WTC11 (cell line): ENCODE measurements around the gene UGT1A5. TPM values are rescaled to one million over a fixed set of nuclear protein-coding genes. Genes with fewer than 3 reads are reported as not detected.

Experiments used
- ATAC-seq: fragments of 200-7000 bp; cut with Tn5 transposase; 2 replicates; pipeline ENCODE4 v1.10.0; 2021; ENCODE audit warnings: mild to moderate bottlenecking, moderate library complexity
- CTCF ChIA-PET: fragments of 300-600 bp; sonication (Branson Sonifier 250); formaldehyde crosslinking; loops from one replicate; lab custom pipeline; 2021; ENCODE audit warnings: antibody characterized with exemption; lab: Charles Lee
- POLR2A ChIA-PET: fragments of 350-600 bp; sonication (Branson Sonifier 250); formaldehyde crosslinking; loops from one replicate; lab custom pipeline; 2021; ENCODE audit warnings: antibody characterized with exemption; lab: Charles Lee
- DNase-seq: peaks from one replicate; pipeline ENCODE4 v3.0.0; 2021; ENCODE audit warnings: low spot score
- H3K27ac Mint-ChIP-seq: 2 replicates; pipeline ENCODE4 v1.8.0; 2021; ENCODE audit warnings: mixed read lengths
- H3K27me3 Mint-ChIP-seq: 2 replicates; pipeline ENCODE4 v1.8.0; 2021; ENCODE audit warnings: low read depth, mild to moderate bottlenecking, moderate library complexity, mixed read lengths
- H3K36me3 Mint-ChIP-seq: 2 replicates; pipeline ENCODE4 v1.8.0; 2021; ENCODE audit warnings: mixed read lengths
- H3K4me1 Mint-ChIP-seq: 2 replicates; pipeline ENCODE4 v1.8.0; 2022; ENCODE audit warnings: mixed read lengths
- H3K4me3 Mint-ChIP-seq: 2 replicates; pipeline ENCODE4 v1.8.0; 2021; ENCODE audit warnings: mild to moderate bottlenecking, moderate library complexity, mixed read lengths
- H3K9me3 Mint-ChIP-seq: 2 replicates; pipeline ENCODE4 v1.8.0; 2021; ENCODE audit warnings: mixed read lengths
- AFF4 ChIP-seq: sonication (generic); formaldehyde crosslinking; IDR thresholded peaks from 2 replicates; pipeline ENCODE4 v1.8.1; 2023; ENCODE audit warnings: mild to moderate bottlenecking, missing genetic modification reagents, borderline replicate concordance
- AR ChIP-seq: fragments of 250-450 bp; sonication (Bioruptor Pico); IDR thresholded peaks from 2 replicates; pipeline ENCODE4 v1.9.0; 2021; ENCODE audit warnings: mild to moderate bottlenecking
- ATF6 ChIP-seq: sonication (generic); formaldehyde crosslinking; IDR thresholded peaks from 2 replicates; pipeline ENCODE4 v1.8.1; 2023; ENCODE audit warnings: mild to moderate bottlenecking, missing genetic modification reagents
- CDX4 ChIP-seq: fragments of 250-450 bp; sonication (Bioruptor Pico); IDR thresholded peaks from 2 replicates; pipeline ENCODE4 v1.9.0; 2021; ENCODE audit warnings: moderate library complexity, mild to moderate bottlenecking, inconsistent platforms, borderline replicate concordance
- E2F5 ChIP-seq: sonication (generic); formaldehyde crosslinking; IDR thresholded peaks from 2 replicates; pipeline ENCODE4 v1.8.1; 2022; ENCODE audit warnings: mild to moderate bottlenecking, moderate library complexity, missing genetic modification reagents
- EMX1 ChIP-seq: fragments of 250-450 bp; sonication (Bioruptor Pico); IDR thresholded peaks from 2 replicates; pipeline ENCODE4 v1.8.0; 2021; ENCODE audit warnings: mild to moderate bottlenecking
- ERG ChIP-seq: fragments of 250-450 bp; sonication (Bioruptor Pico); IDR thresholded peaks from 2 replicates; pipeline ENCODE4 v1.8.0; 2021; ENCODE audit warnings: mild to moderate bottlenecking
- FOXK1 ChIP-seq: sonication (generic); formaldehyde crosslinking; IDR thresholded peaks from 2 replicates; pipeline ENCODE4 v1.8.0; 2022; ENCODE audit warnings: mild to moderate bottlenecking, moderate library complexity, missing genetic modification reagents
- FOXP4 ChIP-seq: sonication (generic); formaldehyde crosslinking; IDR thresholded peaks from 2 replicates; pipeline ENCODE4 v1.8.0; 2022; ENCODE audit warnings: mild to moderate bottlenecking, missing genetic modification reagents
- JUN ChIP-seq: sonication (generic); formaldehyde crosslinking; IDR thresholded peaks from 2 replicates; pipeline ENCODE4 v1.8.0; 2023; ENCODE audit warnings: mild to moderate bottlenecking, missing genetic modification reagents
- MAX ChIP-seq: sonication (generic); formaldehyde crosslinking; IDR thresholded peaks from 2 replicates; pipeline ENCODE4 v1.8.0; 2022; ENCODE audit warnings: mild to moderate bottlenecking, missing genetic modification reagents
- NFYB ChIP-seq: sonication (generic); formaldehyde crosslinking; conservative IDR thresholded peaks from 2 replicates; pipeline ENCODE4 v1.8.0; 2022; ENCODE audit warnings: low read depth, missing genetic modification reagents
- SOX15 ChIP-seq: fragments of 250-450 bp; sonication (Bioruptor Pico); IDR thresholded peaks from 2 replicates; pipeline ENCODE4 v1.9.0; 2021; ENCODE audit warnings: mild to moderate bottlenecking
- SP1 ChIP-seq: sonication (generic); formaldehyde crosslinking; conservative IDR thresholded peaks from 2 replicates; pipeline ENCODE4 v1.8.1; 2022; ENCODE audit warnings: missing genetic modification reagents
- TEAD1 ChIP-seq: sonication (generic); formaldehyde crosslinking; IDR thresholded peaks from 2 replicates; pipeline ENCODE4 v1.8.0; 2022; ENCODE audit warnings: mild to moderate bottlenecking, missing genetic modification reagents
- TEAD4 ChIP-seq: sonication (generic); formaldehyde crosslinking; IDR thresholded peaks from 2 replicates; pipeline ENCODE4 v1.8.0; 2022; ENCODE audit warnings: mild to moderate bottlenecking, missing genetic modification reagents
- ZMAT4 ChIP-seq: fragments of 250-450 bp; sonication (Bioruptor Pico); IDR thresholded peaks from 2 replicates; pipeline ENCODE4 v1.9.0; 2021; ENCODE audit warnings: mild to moderate bottlenecking
- ZNF121 ChIP-seq: sonication (generic); formaldehyde crosslinking; IDR thresholded peaks from 2 replicates; pipeline ENCODE4 v1.8.0; 2023; ENCODE audit warnings: missing genetic modification reagents
- ZNF396 ChIP-seq: fragments of 250-450 bp; sonication (Bioruptor Pico); IDR thresholded peaks from 2 replicates; pipeline ENCODE4 v1.8.0; 2021; ENCODE audit warnings: mild to moderate bottlenecking, moderate library complexity, borderline replicate concordance
- total RNA-seq: library from RNA; stranded (reverse); gene quantifications from 3 replicates; pipeline ENCODE4 v1.2.3, GENCODE V29; 2021

The UGT1A5 gene
- total RNA-seq, 1 experiment from 2014 or later: not detected

- no peak for TF ChIP-seq AFF4 (CRISPR knock-in tag)
Measured at GRCh38 chr2:233817995-233818638, 105.4 kb downstream of the UGT1A5 start (continued).

GRCh38 chr2:233818639-233819621, 106.2 kb downstream of the UGT1A5 start:
- Mint-ChIP-seq H3K36me3 (no peaks in the 10 kb centered on the region), H3K4me3 (no peak overlapping the region), H3K4me1 (no peaks in the 10 kb centered on the region), H3K27ac (no peak overlapping the region), H3K9me3 (peaks cover 2% of the 10 kb centered on the region; the same call in 1 of the 2 replicates), H3K27me3 (no peaks in the 10 kb centered on the region)
- POLR2A ChIA-PET: no interaction called here
- no peak for DNase-seq
- no peak for ATAC-seq
- CTCF ChIA-PET: interaction anchor here (1.3 kb wide), 1 partner anchor 14 kb away, joined by 3 read pairs; no protein-coding TSS in a partner anchor
- TF ChIP-seq TEAD4 (no peak), EMX1 (CRISPR knock-in tag) (no peak), FOXP4 (CRISPR knock-in tag) (no peak), E2F5 (CRISPR knock-in tag) (no peak), SP1 (CRISPR knock-in tag) (no peak), AR (CRISPR knock-in tag) (no peak), FOXK1 (CRISPR knock-in tag) (no peak), ZNF121 (no peak), TEAD1 (CRISPR knock-in tag) (no peak), ERG (CRISPR knock-in tag) (no peak), ZNF396 (CRISPR knock-in tag) (no peak), JUN (CRISPR knock-in tag) (no peak), MAX (CRISPR knock-in tag) (no peak), ZMAT4 (no peak), CDX4 (CRISPR knock-in tag) (no peak), ATF6 (CRISPR knock-in tag) (no peak), SOX15 (no peak), NFYB (CRISPR knock-in tag) (no peak)
